OCI-LY7 (cell line): ENCODE data around the gene CENPV.

Source experiments
- CTCF ChIP-seq: fragments of 200-600 bp; sonication (generic); conservative IDR thresholded peaks from 2 replicates; pipeline ENCODE4 v1.5.1; 2014; ENCODE audit warnings: mild to moderate bottlenecking, antibody characterized with exemption, low read length, moderate library complexity, mixed read lengths
- EZH2phosphoT487 ChIP-seq: fragments of 200-600 bp; sonication (generic); IDR thresholded peaks from 2 replicates; pipeline ENCODE4 v1.6.1; 2018; ENCODE audit warnings: low read depth, borderline replicate concordance, mild to moderate bottlenecking, mixed run types, antibody characterized with exemption, low read length, moderate library complexity, mixed read lengths

GRCh38 chr17:16377941-16378341, 24.7 kb upstream of the CENPV start:
- TF ChIP-seq CTCF (no peak), EZH2phosphoT487 (no peak)
